Naive thymus-derived CD4-positive, alpha-beta T cell (primary cell): ENCODE measurements around the gene JPH3. TPM values are rescaled to one million over a fixed set of nuclear protein-coding genes. Genes with fewer than 3 reads are reported as not detected.

ENCODE experiments used
- ATAC-seq: fragments of 150-1000 bp; cut with Tn5 transposase; 2 replicates; pipeline ENCODE4 v1.10.0; 2021; ENCODE audit warnings: mild to moderate bottlenecking, moderate library complexity
- CTCF ChIA-PET: fragments of 350-600 bp; sonication (Branson Sonifier 250); formaldehyde crosslinking; loops from one replicate; lab custom pipeline; 2021; ENCODE audit warnings: antibody characterized with exemption; lab: Charles Lee
- POLR2A ChIA-PET: fragments of 350-600 bp; sonication (Branson Sonifier 250); formaldehyde crosslinking; loops from one replicate; lab custom pipeline; 2021; ENCODE audit warnings: antibody characterized with exemption, inconsistent platforms; lab: Charles Lee
- DNase-seq, 9 donors: peaks; one replicate each; pipeline versions ENCODE4 v3.0.0 to v3.0.0-alpha.2; 2020 to 2022; ENCODE audit warnings: mixed read lengths in 1 of 9
- H3K27ac ChIP-seq: one replicate; pipeline ENCODE4 v1.7.0; 2013; ENCODE audit warnings: mild to moderate bottlenecking, low read depth, low read length, moderate library complexity
- H3K27me3 ChIP-seq, 2 donors: one replicate each; pipeline ENCODE4 v1.7.0; 2013; ENCODE audit warnings: low read length in 2 of 2, mild to moderate bottlenecking in 2 of 2, moderate library complexity in 2 of 2; ENCODE audit not compliant: control insufficient read depth in 2 of 2, insufficient read depth in 2 of 2
- H3K36me3 ChIP-seq, 3 experiments: 1 replicate in 2 of 3; 2 replicates in 1 of 3; pipeline ENCODE4 v1.7.0; 2013; ENCODE audit warnings: low read length in 3 of 3, mild to moderate bottlenecking in 3 of 3, moderate library complexity in 1 of 3; ENCODE audit not compliant: insufficient read depth in 3 of 3, control insufficient read depth in 2 of 3
- H3K4me1 ChIP-seq, 2 donors: one replicate each; pipeline ENCODE4 v1.7.0; 2013; ENCODE audit warnings: low read length in 2 of 2, mild to moderate bottlenecking in 2 of 2, moderate library complexity in 1 of 2; ENCODE audit not compliant: control insufficient read depth in 2 of 2, insufficient read depth in 2 of 2
- H3K4me3 ChIP-seq: 2 replicates; pipeline ENCODE4 v1.7.0; 2013; ENCODE audit warnings: mild to moderate bottlenecking, low read length
- H3K9me3 ChIP-seq, 3 experiments: 1 replicate in 2 of 3; 2 replicates in 1 of 3; pipeline ENCODE4 v1.7.0; 2013; ENCODE audit warnings: low read length in 3 of 3; ENCODE audit not compliant: control insufficient read depth in 2 of 3
- H3K27ac Mint-ChIP-seq, 9 donors: one replicate each; pipeline ENCODE4 v1.8.0; 2020 to 2022; ENCODE audit warnings: mixed read lengths in 9 of 9, mild to moderate bottlenecking in 8 of 9, moderate library complexity in 5 of 9, inconsistent platforms in 2 of 9
- H3K27me3 Mint-ChIP-seq, 5 donors: one replicate each; pipeline ENCODE4 v1.8.0; 2021 to 2022; ENCODE audit warnings: mixed read lengths in 5 of 5, mild to moderate bottlenecking in 1 of 5
- H3K36me3 Mint-ChIP-seq, 5 donors: one replicate each; pipeline ENCODE4 v1.8.0; 2020 to 2022; ENCODE audit warnings: mixed read lengths in 5 of 5, mild to moderate bottlenecking in 3 of 5, inconsistent platforms in 1 of 5
- H3K4me1 Mint-ChIP-seq, 7 donors: one replicate each; pipeline ENCODE4 v1.8.0; 2020 to 2022; ENCODE audit warnings: mixed read lengths in 7 of 7, mild to moderate bottlenecking in 3 of 7, inconsistent platforms in 1 of 7
- H3K4me3 Mint-ChIP-seq, 10 donors: one replicate each; pipeline ENCODE4 v1.8.0; 2020 to 2022; ENCODE audit warnings: mild to moderate bottlenecking in 10 of 10, mixed read lengths in 10 of 10, moderate library complexity in 6 of 10, inconsistent platforms in 2 of 10
- H3K9me3 Mint-ChIP-seq, 11 donors: one replicate each; pipeline ENCODE4 v1.8.0; 2020 to 2022; ENCODE audit warnings: mixed read lengths in 11 of 11, mild to moderate bottlenecking in 4 of 11, inconsistent platforms in 1 of 11, moderate library complexity in 1 of 11
- intact Hi-C, 2 donors: fragments of 100-400 bp; cut with micrococcal nuclease; formaldehyde crosslinking; loops; one replicate each; pipeline ENCODE4 v1.15.1; 2023
- polyA plus RNA-seq, 2 donors: library from polyadenylated mRNA; unstranded; fragments of 300-500 nt; fragmentation: Illumina TruSeq; gene quantifications; one replicate each; pipeline ENCODE4 v1.2.3, GENCODE V29; 2021
- total RNA-seq, 6 experiments: library from RNA in 5 of 6; stranded (reverse) in 5 of 6; gene quantifications; 1 replicate in 5 of 6; 2 replicates in 1 of 6; pipeline ENCODE4 v1.2.3 and lab custom pipeline; 2021 to 2026

Gene JPH3
- total and polyA plus RNA-seq, 7 experiments from 2014 or later, result not detected

DNA sequence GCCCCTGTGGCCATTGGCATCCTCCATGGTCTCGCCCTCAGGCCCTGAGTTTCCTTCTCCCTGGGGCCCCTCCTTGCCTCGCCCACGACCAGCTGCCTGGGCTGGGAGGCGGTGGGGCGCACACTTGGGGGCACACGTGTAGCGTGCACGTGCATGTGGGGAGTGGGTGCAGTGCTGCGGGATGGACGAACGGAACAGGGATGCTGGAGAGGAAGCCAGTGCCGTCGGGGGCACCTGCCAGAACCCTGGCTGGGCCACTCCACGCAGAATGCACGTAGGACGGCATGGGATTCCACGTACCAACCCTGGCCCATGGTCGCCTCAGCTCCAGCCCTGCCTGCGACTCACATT is 83.1 kb downstream of the JPH3 start:
- Histone ChIP-seq H3K36me3 (no peaks in the 10 kb centered on the region), H3K27ac (no peak overlapping the region), H3K4me3 (no peak overlapping the region), H3K9me3 (no peaks in the 10 kb centered on the region), H3K4me1 (no peaks in the 10 kb centered on the region), H3K27me3 (no peaks in the 10 kb centered on the region)
- Mint-ChIP-seq H3K4me1 (peaks cover 5 to 9% (median 7%) of the 10 kb centered on the region in 7 donors), H3K4me3 (no peak overlapping the region), H3K9me3 (peaks cover 0 to 2% (median 0%) of the 10 kb centered on the region in 11 donors), H3K27ac (no peak overlapping the region), H3K27me3 (peaks cover 0 to 6% (median 0%) of the 10 kb centered on the region in 5 donors), H3K36me3 (no peaks in the 10 kb centered on the region)
- intact Hi-C loops, result no loop called here
- ATAC-seq (no peak), DNase-seq (no peak)
- ChIA-PET CTCF (no interaction called here), POLR2A (no interaction called here)

GRCh38 chr16:87685766-87686165 is 83.5 kb downstream of the JPH3 start:
- CTCF ChIA-PET, result no interaction called here

DNA sequence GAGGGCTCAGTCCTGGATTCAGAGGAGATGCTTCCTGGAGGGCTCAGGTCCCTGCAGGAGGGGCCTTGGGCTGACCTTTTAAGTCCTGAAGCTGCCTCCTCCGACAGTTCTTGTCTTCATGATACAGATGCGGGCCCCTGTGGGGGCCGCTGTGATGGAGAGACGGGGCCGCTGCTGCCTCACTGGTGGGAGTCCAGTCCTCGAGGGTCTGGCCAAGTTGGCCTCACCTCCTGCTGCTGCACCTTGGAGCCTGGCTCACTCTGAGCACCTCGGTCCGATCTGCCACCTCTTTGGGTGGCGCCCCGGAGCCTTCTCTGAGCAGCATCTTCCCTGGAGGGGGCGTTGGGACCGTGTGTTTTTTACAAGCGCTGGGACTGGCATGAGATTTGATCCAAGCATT is 84.4 kb downstream of the JPH3 start:
- no peak for DNase-seq
- peaks cover 0 to 2% (median 0%) of the 10 kb centered on the region in 11 donors for H3K9me3 Mint-ChIP-seq
- no peaks in the 10 kb centered on the region for H3K27me3 Mint-ChIP-seq

More at GRCh38 chr16:87685766-87686165, 83.5 kb downstream of the JPH3 start:
- Mint-ChIP-seq H3K36me3 (no peaks in the 10 kb centered on the region), H3K4me3 (no peak overlapping the region), H3K9me3 (peaks cover 0 to 2% (median 0%) of the 10 kb centered on the region in 11 donors), H3K4me1 (peaks cover 3 to 8% (median 6%) of the 10 kb centered on the region in 7 donors), H3K27ac (no peak overlapping the region), H3K27me3 (peaks cover 0 to 2% (median 0%) of the 10 kb centered on the region in 5 donors)
- H3K4me1 ChIP-seq, result no peaks in the 10 kb centered on the region
- H3K27me3 ChIP-seq, result no peaks in the 10 kb centered on the region
- ATAC-seq (no peak), DNase-seq (no peak)
- intact Hi-C loops, result no loop called here
- H3K4me3 ChIP-seq, result no peak overlapping the region
- POLR2A ChIA-PET, result no interaction called here
- H3K27ac ChIP-seq, result no peak overlapping the region
- H3K36me3 ChIP-seq, result no peaks in the 10 kb centered on the region
- no peaks in the 10 kb centered on the region for H3K9me3 ChIP-seq

GRCh38 chr16:87687126-87687910 is 85.0 kb downstream of the JPH3 start:
- Histone ChIP-seq H3K36me3 (no peaks in the 10 kb centered on the region), H3K4me3 (no peak overlapping the region), H3K9me3 (no peaks in the 10 kb centered on the region), H3K4me1 (no peaks in the 10 kb centered on the region), H3K27me3 (no peaks in the 10 kb centered on the region), H3K27ac (no peak overlapping the region)
- ATAC-seq (no peak), DNase-seq (no peak)
- ChIA-PET CTCF (no interaction called here), POLR2A (no interaction called here)
- no peak overlapping the region for H3K4me3 Mint-ChIP-seq
- no peaks in the 10 kb centered on the region for H3K36me3 Mint-ChIP-seq
- intact Hi-C loops, result no loop called here
- H3K27ac Mint-ChIP-seq, result no peak overlapping the region
- H3K27me3 Mint-ChIP-seq, result no peaks in the 10 kb centered on the region
- peaks cover 0 to 3% (median 2%) of the 10 kb centered on the region in 7 donors for H3K4me1 Mint-ChIP-seq
- peaks cover 0 to 2% (median 0%) of the 10 kb centered on the region in 11 donors for H3K9me3 Mint-ChIP-seq

More for the DNA sequence above, 84.4 kb downstream of the JPH3 start:
- Mint-ChIP-seq H3K27ac (no peak overlapping the region), H3K4me3 (no peak overlapping the region), H3K4me1 (peaks cover 0 to 7% (median 5%) of the 10 kb centered on the region in 7 donors), H3K36me3 (no peaks in the 10 kb centered on the region)
- POLR2A ChIA-PET, result no interaction called here
- no peak overlapping the region for H3K4me3 ChIP-seq
- H3K36me3 ChIP-seq, result no peaks in the 10 kb centered on the region
- H3K9me3 ChIP-seq, result no peaks in the 10 kb centered on the region
- CTCF ChIA-PET, result no interaction called here
- ATAC-seq, result no peak
- intact Hi-C loops, result no loop called here
- no peaks in the 10 kb centered on the region for H3K27me3 ChIP-seq
- no peaks in the 10 kb centered on the region for H3K4me1 ChIP-seq
- H3K27ac ChIP-seq, result no peak overlapping the region

- H3K4me3 ChIP-seq, result no peak overlapping the region
- ChIA-PET CTCF (no interaction called here), POLR2A (no interaction called here)
- Mint-ChIP-seq H3K4me3 (no peak overlapping the region), H3K27ac (no peak overlapping the region), H3K27me3 (no peaks in the 10 kb centered on the region), H3K4me1 (peaks cover 0 to 2% (median 0%) of the 10 kb centered on the region in 7 donors), H3K36me3 (no peaks in the 10 kb centered on the region), H3K9me3 (peaks cover 0 to 2% (median 0%) of the 10 kb centered on the region in 11 donors)
- no peaks in the 10 kb centered on the region for H3K27me3 ChIP-seq
- H3K36me3 ChIP-seq, result no peaks in the 10 kb centered on the region
- ATAC-seq, result no peak
- no peak for DNase-seq
- no peaks in the 10 kb centered on the region for H3K9me3 ChIP-seq
- intact Hi-C loops, result no loop called here
- H3K27ac ChIP-seq, result no peak overlapping the region
- H3K4me1 ChIP-seq, result no peaks in the 10 kb centered on the region
These were observed 85.8 kb downstream of the JPH3 start for GRCh38 chr16:87687998-87688529.

DNA sequence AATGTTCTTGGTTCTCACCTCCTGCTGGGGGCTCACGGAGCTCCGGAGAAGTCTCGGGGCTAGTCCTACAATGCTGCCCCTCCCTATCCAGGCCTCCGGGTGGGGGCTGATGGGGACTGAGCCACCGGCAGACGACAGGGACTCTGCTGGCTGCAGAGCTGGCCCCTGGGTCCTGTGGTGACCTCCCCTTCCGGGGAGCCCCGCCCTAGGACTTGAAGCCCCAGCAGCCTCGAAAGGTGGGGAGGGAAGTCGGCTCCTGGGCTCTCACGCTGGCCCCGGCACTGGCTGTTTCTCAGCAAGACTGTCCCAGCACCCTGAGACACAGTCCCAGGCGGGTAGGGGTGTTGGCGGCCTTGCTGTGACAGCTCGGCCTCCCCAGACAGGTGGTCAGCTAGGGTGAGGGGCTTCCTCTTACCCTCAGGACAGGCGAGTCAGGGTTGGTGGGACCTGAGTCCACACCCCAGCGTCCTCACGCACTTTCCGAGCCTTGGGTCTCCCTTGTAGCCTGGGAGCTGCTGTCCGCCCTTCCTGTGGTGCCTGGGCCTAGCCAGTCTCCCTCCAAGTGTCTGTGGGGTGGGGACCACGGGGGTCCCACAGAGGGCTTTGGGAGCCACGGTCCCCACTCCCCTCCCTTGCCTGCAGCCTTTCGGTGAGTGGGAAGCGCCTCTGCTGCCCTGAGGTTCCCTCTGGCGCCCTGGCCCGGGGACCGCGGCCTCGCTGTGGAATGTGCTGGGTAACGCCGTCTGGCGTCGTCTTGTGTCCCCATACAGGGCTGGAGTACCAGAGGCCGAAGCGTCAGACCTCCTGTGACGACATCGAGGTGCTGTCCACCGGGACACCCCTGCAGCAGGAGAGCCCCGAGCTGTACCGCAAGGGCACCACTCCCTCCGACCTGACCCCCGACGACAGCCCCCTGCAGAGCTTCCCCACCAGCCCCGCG is 86.8 kb downstream of the JPH3 start:
- CTCF ChIA-PET, result no interaction called here
- H3K36me3 ChIP-seq, result no peaks in the 10 kb centered on the region
- POLR2A ChIA-PET, result no interaction called here

More for the DNA sequence above, 86.8 kb downstream of the JPH3 start:
- peaks cover 0 to 2% (median 0%) of the 10 kb centered on the region in 7 donors for H3K4me1 Mint-ChIP-seq
- H3K27me3 Mint-ChIP-seq, result no peaks in the 10 kb centered on the region
- no peaks in the 10 kb centered on the region for H3K27me3 ChIP-seq
- H3K4me3 Mint-ChIP-seq, result no peak overlapping the region
- H3K27ac ChIP-seq, result no peak overlapping the region
- no peak overlapping the region for H3K4me3 ChIP-seq
- H3K9me3 Mint-ChIP-seq, result peaks cover 0 to 2% (median 0%) of the 10 kb centered on the region in 11 donors
- no peak for ATAC-seq
- no peaks in the 10 kb centered on the region for H3K9me3 ChIP-seq
- H3K27ac Mint-ChIP-seq, result no peak overlapping the region
- H3K36me3 Mint-ChIP-seq, result no peaks in the 10 kb centered on the region
- DNase-seq, result no peak
- intact Hi-C loops, result no loop called here
- H3K4me1 ChIP-seq, result no peaks in the 10 kb centered on the region
